ENCODE results near the gene USP38. TPM values are rescaled to one million over a fixed set of nuclear protein-coding genes. Genes with fewer than 3 reads are reported as not detected.

Gene USP38
- polyA plus RNA-seq, 3 donors, result 7.3 to 19.3 (median 12.4) TPM

- intact Hi-C loops (cut with micrococcal nuclease), result loop anchor here (5.0 to 10.0 kb wide), 3 partner anchors 151 to 1962 kb away; partner anchors contain the start of genes ZNF330 (in 2 of the 2) and GAB1 (in 1 of the 2)
- Histone ChIP-seq H3K4me3 (replicated peaks in 1 of 3; ENCODE audit: low read depth in 2 of 3, low read length in 3 of 3) (peak overlapping the region; percentile 75 to 89 (median 85)), H2AFZ (ENCODE audit: insufficient read depth, low read depth, low read length, poor library complexity, severe bottlenecking) (peak overlapping the region; percentile 86), H3K9me3 (replicated peaks in 1 of 2; ENCODE audit: control insufficient read depth in 1 of 2, insufficient read depth in 1 of 2, low read length in 2 of 2) (no peaks in the 10 kb centered on the region), H3K36me3 (replicated peaks in 1 of 2; ENCODE audit: control insufficient read depth in 1 of 2, insufficient read depth in 2 of 2, low read length in 2 of 2) (no peaks in the 10 kb centered on the region), H3K4me1 (ENCODE audit: control insufficient read depth in 1 of 2, insufficient read depth in 2 of 2, low read length in 2 of 2) (peaks cover 37 to 51% of the 10 kb centered on the region in 2 donors), H4K20me1 (ENCODE audit: insufficient read depth, low read length) (peaks cover 32% of the 10 kb centered on the region), H3K27ac (ENCODE audit: low read depth in 1 of 2, low read length in 2 of 2) (peak overlapping the region; percentile 80 to 96), H3K9ac (ENCODE audit: insufficient read depth, low read length, poor library complexity, severe bottlenecking) (peak overlapping the region; percentile 96), H3K27me3 (ENCODE audit: control insufficient read depth in 2 of 2, insufficient read depth in 2 of 2, low read length in 2 of 2) (no peaks in the 10 kb centered on the region), H3K79me2 (ENCODE audit: insufficient read depth, low read length) (peaks cover 43% of the 10 kb centered on the region), H3K4me2 (replicated peaks; ENCODE audit: extremely low read depth, low read length, poor library complexity, severe bottlenecking) (peak overlapping the region; percentile 73)
- H3K4me3 Mint-ChIP-seq, result peak overlapping the region; percentile 98 to 99
- peak overlapping the region; percentile 93 to 99 (median 94) for H3K27ac Mint-ChIP-seq
- peaks cover 5 to 16% of the 10 kb centered on the region in 2 donors for H3K36me3 Mint-ChIP-seq
- DNase-seq, result no peak
- H3K4me1 Mint-ChIP-seq, result peaks cover 39% of the 10 kb centered on the region
- WGBS (ENCODE audit: insufficient coverage), result 0% methylated on average over 11 of the region's 11 CpGs
- peaks cover 0 to 2% (median 0%) of the 10 kb centered on the region in 3 donors for H3K27me3 Mint-ChIP-seq (ENCODE audit: low read depth in 3 of 3)
- no peak for TF ChIP-seq CTCF (IDR thresholded peaks at IDR 0.05)
- H3K9me3 Mint-ChIP-seq, result peaks cover 0 to 5% (median 2%) of the 10 kb centered on the region in 7 donors
These were observed 557 bp upstream of the USP38 start for GRCh38 chr4:143184217-143184502.

- peak overlapping the region; percentile 75 to 89 (median 85) for H3K4me3 ChIP-seq (replicated peaks in 1 of 3; ENCODE audit: low read depth in 2 of 3, low read length in 3 of 3)
- intact Hi-C loops (cut with micrococcal nuclease), result loop anchor here (5.0 to 10.0 kb wide), 4 partner anchors 149 to 1961 kb away; partner anchors contain the start of genes GAB1 (in 2 of the 2), SMARCA5 (in 2 of the 2) and ZNF330 (in 1 of the 2)
- peaks cover 45% of the 10 kb centered on the region for H4K20me1 ChIP-seq (ENCODE audit: insufficient read depth, low read length)
- H3K4me3 Mint-ChIP-seq, result peak overlapping the region; percentile 98 to 99
- WGBS (ENCODE audit: insufficient coverage), result under 1% methylated on average over 48 of the region's 50 CpGs
- peak overlapping the region; percentile 86 for H2AFZ ChIP-seq (ENCODE audit: insufficient read depth, low read depth, low read length, poor library complexity, severe bottlenecking)
- no peaks in the 10 kb centered on the region for H3K27me3 ChIP-seq (ENCODE audit: control insufficient read depth in 2 of 2, insufficient read depth in 2 of 2, low read length in 2 of 2)
- peaks cover 49% of the 10 kb centered on the region for H3K4me1 Mint-ChIP-seq
- no peak for TF ChIP-seq CTCF (IDR thresholded peaks at IDR 0.05)
- peak overlapping the region; percentile 80 to 96 for H3K27ac ChIP-seq (ENCODE audit: low read depth in 1 of 2, low read length in 2 of 2)
- H3K9ac ChIP-seq (ENCODE audit: insufficient read depth, low read length, poor library complexity, severe bottlenecking), result peak overlapping the region; percentile 96
- H3K27me3 Mint-ChIP-seq (ENCODE audit: low read depth in 3 of 3), result peaks cover 0 to 2% (median 0%) of the 10 kb centered on the region in 3 donors
- no peaks in the 10 kb centered on the region for H3K9me3 ChIP-seq (replicated peaks in 1 of 2; ENCODE audit: control insufficient read depth in 1 of 2, insufficient read depth in 1 of 2, low read length in 2 of 2)
- H3K4me1 ChIP-seq (ENCODE audit: control insufficient read depth in 1 of 2, insufficient read depth in 2 of 2, low read length in 2 of 2), result peaks cover 37 to 60% of the 10 kb centered on the region in 2 donors
- peak; percentile 17 to 35 (median 21) for DNase-seq
- H3K27ac Mint-ChIP-seq, result peak overlapping the region; percentile 93 to 99 (median 95)
- peaks cover 56% of the 10 kb centered on the region for H3K79me2 ChIP-seq (ENCODE audit: insufficient read depth, low read length)
- peaks cover 17 to 30% of the 10 kb centered on the region in 2 donors for H3K36me3 Mint-ChIP-seq
- H3K36me3 ChIP-seq (replicated peaks in 1 of 2; ENCODE audit: control insufficient read depth in 1 of 2, insufficient read depth in 2 of 2, low read length in 2 of 2), result peaks cover 8 to 13% of the 10 kb centered on the region in 2 donors
- peaks cover 0 to 4% (median 0%) of the 10 kb centered on the region in 7 donors for H3K9me3 Mint-ChIP-seq
- H3K4me2 ChIP-seq (replicated peaks; ENCODE audit: extremely low read depth, low read length, poor library complexity, severe bottlenecking), result peak overlapping the region; percentile 73
These were observed 763 bp downstream of the USP38 start for GRCh38 chr4:143185253-143186107.

Measured in CD14-positive monocyte (primary cell).